ENCODE data around the gene ANKRD66. TPM values are rescaled to one million over a fixed set of nuclear protein-coding genes. Genes with fewer than 3 reads are reported as not detected.

ANKRD66 gene
- total RNA-seq, 1 donor from 2014 or later: not detected

GRCh38 chr6:46719099-46719498 lies 27.6 kb upstream of the ANKRD66 start:
- no peak overlapping the region for H3K4me3 ChIP-seq (ENCODE audit: low read depth, low read length)
- H3K36me3 ChIP-seq (ENCODE audit: control insufficient read depth, insufficient read depth, low read length): no peaks in the 10 kb centered on the region
- TF ChIP-seq CTCF (IDR thresholded peaks at IDR 0.05; ENCODE audit: insufficient read depth, low read length, poor library complexity, severe bottlenecking): no peak
- DNase-seq (ENCODE audit: low read depth): peak; percentile 85
- no peaks in the 10 kb centered on the region for H3K27me3 ChIP-seq (ENCODE audit: control insufficient read depth, insufficient read depth, low read length)

- TF ChIP-seq CTCF (IDR thresholded peaks at IDR 0.05; ENCODE audit: insufficient read depth, low read length, poor library complexity, severe bottlenecking): no peak
- no peaks in the 10 kb centered on the region for H3K27me3 ChIP-seq (ENCODE audit: control insufficient read depth, insufficient read depth, low read length)
- H3K36me3 ChIP-seq (ENCODE audit: control insufficient read depth, insufficient read depth, low read length): no peaks in the 10 kb centered on the region
- DNase-seq (ENCODE audit: low read depth): no peak
- no peak overlapping the region for H3K4me3 ChIP-seq (ENCODE audit: low read depth, low read length)
These were observed 26.3 kb upstream of the ANKRD66 start for GRCh38 chr6:46720401-46720800.

- Histone ChIP-seq H3K36me3 (ENCODE audit: control insufficient read depth, insufficient read depth, low read length) (no peaks in the 10 kb centered on the region), H3K27me3 (ENCODE audit: control insufficient read depth, insufficient read depth, low read length) (no peaks in the 10 kb centered on the region), H3K4me3 (ENCODE audit: low read depth, low read length) (no peak overlapping the region)
- TF ChIP-seq CTCF (IDR thresholded peaks at IDR 0.05; ENCODE audit: insufficient read depth, low read length, poor library complexity, severe bottlenecking): no peak
- no peak for DNase-seq (ENCODE audit: low read depth)
These were observed 16.9 kb upstream of the ANKRD66 start for GRCh38 chr6:46729787-46730326.

GRCh38 chr6:46730921-46731461 lies 15.7 kb upstream of the ANKRD66 start:
- Histone ChIP-seq H3K36me3 (ENCODE audit: control insufficient read depth, insufficient read depth, low read length) (no peaks in the 10 kb centered on the region), H3K27me3 (ENCODE audit: control insufficient read depth, insufficient read depth, low read length) (no peaks in the 10 kb centered on the region), H3K4me3 (ENCODE audit: low read depth, low read length) (no peak overlapping the region)
- no peak for DNase-seq (ENCODE audit: low read depth)
- no peak for TF ChIP-seq CTCF (IDR thresholded peaks at IDR 0.05; ENCODE audit: insufficient read depth, low read length, poor library complexity, severe bottlenecking)

- Histone ChIP-seq H3K27me3 (ENCODE audit: control insufficient read depth, insufficient read depth, low read length) (no peaks in the 10 kb centered on the region), H3K36me3 (ENCODE audit: control insufficient read depth, insufficient read depth, low read length) (no peaks in the 10 kb centered on the region), H3K4me3 (ENCODE audit: low read depth, low read length) (no peak overlapping the region)
- no peak for DNase-seq (ENCODE audit: low read depth)
- no peak for TF ChIP-seq CTCF (IDR thresholded peaks at IDR 0.05; ENCODE audit: insufficient read depth, low read length, poor library complexity, severe bottlenecking)
These were observed 13.4 kb upstream of the ANKRD66 start for GRCh38 chr6:46733341-46733801.

Data from kidney epithelial cell (primary cell).